CD4-positive, alpha-beta T cell treated with Interferon alpha-2 for 1 hour (primary cell): ENCODE measurements around the gene CIDEC.

Experiments
- DNase-seq, 2 donors: peaks; one replicate each; pipeline ENCODE4 v3.0.0-alpha.2; 2020 to 2022

The CIDEC gene

GRCh38 chr3:9879830-9880549, at the start of gene CIDEC:
TSS of gene CIDEC (minus strand) at chr3:9880253. CDS start at chr3:9878486, 1,767 bp downstream.
- DNase-seq = no peak

GRCh38 chr3:9928158-9928557, 48.1 kb upstream of the CIDEC start:
- DNase-seq = no peak

- no peak for DNase-seq
These were observed 38.4 kb upstream of the CIDEC start for GRCh38 chr3:9918261-9919038.

- no peak for DNase-seq
These were observed 37.8 kb upstream of the CIDEC start for GRCh38 chr3:9917820-9918219.

GRCh38 chr3:9916734-9917680, 37.0 kb upstream of the CIDEC start, which contains the start of gene IL17RC:
TSS of gene IL17RC (plus strand) at chr3:9917098. CDS start at chr3:9917316, 218 bp downstream.
- peak in 1 of 2 donors; percentile 11 for DNase-seq

GRCh38 chr3:9916346-9916733, 36.3 kb upstream of the CIDEC start:
- DNase-seq = no peak

GRCh38 chr3:9915254-9916141, 35.4 kb upstream of the CIDEC start:
- DNase-seq = peak in 1 of 2 donors; percentile 38

GRCh38 chr3:9914559-9915253, 34.7 kb upstream of the CIDEC start:
- DNase-seq = no peak

GRCh38 chr3:9914011-9914410, 34.0 kb upstream of the CIDEC start:
- DNase-seq = no peak

GRCh38 chr3:9913601-9914000, 33.5 kb upstream of the CIDEC start:
- DNase-seq = no peak

GRCh38 chr3:9912294-9912935, 32.4 kb upstream of the CIDEC start:
- peak in 1 of 2 donors; percentile 37 for DNase-seq

GRCh38 chr3:9911863-9912262, 31.8 kb upstream of the CIDEC start:
- DNase-seq = no peak

- peak in 1 of 2 donors; percentile 24 for DNase-seq
These were observed 29.4 kb upstream of the CIDEC start for GRCh38 chr3:9909221-9910013.

GRCh38 chr3:9908286-9908685, 28.2 kb upstream of the CIDEC start:
- no peak for DNase-seq

GRCh38 chr3:9906480-9906879, 26.4 kb upstream of the CIDEC start:
- DNase-seq = no peak

- no peak for DNase-seq
These were observed 23.9 kb upstream of the CIDEC start for GRCh38 chr3:9903904-9904303.

GRCh38 chr3:9903238-9903624, 23.2 kb upstream of the CIDEC start:
- no peak for DNase-seq

- no peak for DNase-seq
These were observed 22.6 kb upstream of the CIDEC start, which contains the start of gene IL17RE for GRCh38 chr3:9902372-9903237. TSS of gene IL17RE (plus strand) at chr3:9902848. CDS start at chr3:9902933, 85 bp downstream.

GRCh38 chr3:9901967-9902366, 21.9 kb upstream of the CIDEC start:
- DNase-seq = peak in 1 of 2 donors; percentile 45
